HG03095 (cell line): ENCODE results near the gene HEBP2.
"Not testable (repeated sequence)": the region's sequence is repeated elsewhere in the genome, so short reads cannot be mapped to it uniquely, and the experiment has no call there.

Experiments
- ATAC-seq: cut with Tn5 transposase; IDR thresholded peaks from one replicate; pipeline ENCODE4 v1.9.1; 2021; ENCODE audit warnings: moderate library complexity; ENCODE audit not compliant: unreplicated experiment

The HEBP2 gene

GRCh38 chr6:138403801-138404665, at the start of gene HEBP2:
Gene HEBP2 (plus strand): TSS chr6:138404223. CDS start chr6:138404496, 273 bp downstream.
- ATAC-seq, result peak; percentile 94

- ATAC-seq, result no peak
These were observed 46.1 kb upstream of the HEBP2 start for GRCh38 chr6:138357928-138358327.

- ATAC-seq, result not testable (repeated sequence)
These were observed 35.3 kb upstream of the HEBP2 start for GRCh38 chr6:138368684-138369083.

DNA sequence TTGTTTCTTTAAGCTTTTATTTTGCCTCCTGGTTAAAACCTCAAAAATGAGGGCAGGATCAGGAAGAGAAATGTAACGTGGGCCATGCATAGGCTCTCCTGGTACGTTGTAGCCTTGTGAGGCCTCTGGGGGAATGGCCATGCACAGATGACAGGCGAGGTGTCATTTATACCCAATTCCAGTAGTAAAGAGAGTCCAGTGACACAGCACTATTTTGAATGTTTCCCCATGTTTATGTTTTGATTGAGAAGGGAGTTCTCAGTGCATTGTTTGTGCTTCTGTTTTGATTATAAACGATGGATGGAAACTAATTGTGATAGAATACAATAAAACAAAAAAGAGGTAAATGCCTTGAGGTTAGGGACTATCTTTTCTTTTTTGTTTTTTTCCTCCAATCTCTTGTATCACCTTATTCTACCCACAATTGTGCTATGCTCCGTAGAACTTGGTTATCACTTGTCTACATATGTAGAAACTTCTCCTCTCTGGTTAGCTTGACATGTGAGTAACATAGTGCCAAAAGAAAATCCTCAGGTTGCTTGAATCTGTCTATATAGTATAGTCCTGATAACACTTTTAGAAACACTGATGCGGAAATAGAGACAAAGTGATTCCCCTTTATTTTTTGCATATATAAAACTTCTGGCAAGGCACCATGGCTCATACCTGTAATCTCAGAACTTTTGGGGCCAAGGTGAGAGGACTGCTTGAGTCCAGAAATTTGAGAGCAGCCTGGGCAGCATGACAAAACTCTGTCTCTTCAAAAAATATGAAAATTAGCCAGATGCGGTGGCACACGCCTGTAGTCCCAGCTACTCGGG, 33.2 kb upstream of the HEBP2 start:
- no peak for ATAC-seq

DNA sequence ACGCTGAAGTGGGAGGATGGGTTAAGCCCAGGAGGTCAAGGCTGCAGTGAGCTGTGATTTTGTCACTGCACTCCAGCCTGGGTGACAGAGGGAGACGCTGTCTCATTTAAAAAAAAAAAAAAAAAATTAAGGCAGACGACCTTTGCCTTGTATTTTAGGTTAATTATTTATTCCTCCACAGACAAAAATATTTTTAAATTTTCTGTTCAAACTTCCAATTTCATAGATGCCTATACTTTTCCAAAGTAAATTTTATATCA, 32.6 kb upstream of the HEBP2 start:
- ATAC-seq, result no peak

DNA sequence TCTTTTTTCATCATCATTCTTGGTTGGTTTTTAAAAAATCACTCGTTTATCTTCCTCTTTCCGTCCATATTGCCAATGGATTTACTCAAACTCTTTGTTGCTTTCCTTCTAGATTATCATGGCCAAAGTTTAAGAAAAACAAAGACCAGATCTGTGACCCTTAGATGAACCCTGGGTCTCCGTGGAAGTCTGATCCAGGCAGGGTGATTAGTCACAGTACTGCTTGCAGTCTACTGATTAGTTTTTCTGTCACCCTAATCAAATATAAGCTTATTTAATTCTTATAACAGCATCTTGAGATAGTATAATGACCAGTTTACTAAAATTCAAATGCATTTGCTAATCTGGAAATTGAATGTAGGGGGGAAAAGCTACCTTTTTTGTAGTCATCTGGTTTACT, 32.3 kb upstream of the HEBP2 start:
- no peak for ATAC-seq

DNA sequence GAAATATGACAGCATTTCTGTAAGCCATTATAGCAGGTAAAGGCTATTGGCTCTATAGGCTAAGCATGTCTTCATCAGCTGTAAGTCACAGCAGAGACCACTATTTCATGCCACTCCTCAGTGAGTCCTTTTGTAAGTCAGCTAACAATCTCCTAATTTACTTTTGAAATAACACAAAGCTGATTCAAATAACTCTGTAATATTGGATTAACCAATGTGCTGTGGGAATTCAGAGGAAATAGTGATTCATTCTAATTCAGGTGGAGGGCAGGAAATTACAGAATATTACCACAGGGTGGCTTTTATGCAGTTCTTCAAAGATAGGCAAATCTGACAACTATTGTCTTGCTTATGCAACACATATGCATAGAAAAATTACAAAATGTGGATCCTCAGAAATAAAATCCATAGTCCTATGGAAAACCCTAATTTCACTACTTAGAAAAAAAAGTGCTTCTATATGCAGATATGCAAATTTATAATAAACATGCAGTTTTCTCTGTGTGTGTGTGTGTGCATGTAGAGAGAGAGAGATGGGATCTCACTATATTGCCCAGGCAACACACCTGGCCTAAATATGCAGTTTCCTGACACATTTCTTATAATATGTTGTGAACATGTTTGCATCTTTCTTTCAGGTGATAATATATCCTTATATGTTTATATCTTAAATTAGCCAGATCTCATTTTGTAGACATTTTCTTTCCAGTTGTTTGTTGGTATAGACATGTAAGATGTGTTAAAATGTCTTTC, 31.1 kb upstream of the HEBP2 start:
- ATAC-seq, result no peak

DNA sequence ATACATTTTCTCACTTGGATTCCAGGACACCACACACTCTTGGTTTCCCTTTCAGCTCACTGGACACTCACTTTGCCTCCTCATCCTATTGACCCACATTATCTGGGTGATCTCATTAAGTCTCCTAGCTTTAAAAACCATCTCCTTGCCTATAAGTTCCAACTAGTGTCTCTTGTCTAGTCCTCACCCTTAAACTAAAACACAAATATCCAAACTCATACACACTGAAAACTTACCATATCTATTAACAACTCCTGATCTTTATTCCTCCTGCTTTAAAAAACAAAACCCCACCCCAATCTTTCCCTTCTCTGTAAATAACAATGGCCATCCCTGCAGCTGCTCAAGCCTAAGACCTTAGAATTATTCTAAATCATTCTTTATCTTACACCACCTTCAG, 29.8 kb upstream of the HEBP2 start:
- no peak for ATAC-seq

DNA sequence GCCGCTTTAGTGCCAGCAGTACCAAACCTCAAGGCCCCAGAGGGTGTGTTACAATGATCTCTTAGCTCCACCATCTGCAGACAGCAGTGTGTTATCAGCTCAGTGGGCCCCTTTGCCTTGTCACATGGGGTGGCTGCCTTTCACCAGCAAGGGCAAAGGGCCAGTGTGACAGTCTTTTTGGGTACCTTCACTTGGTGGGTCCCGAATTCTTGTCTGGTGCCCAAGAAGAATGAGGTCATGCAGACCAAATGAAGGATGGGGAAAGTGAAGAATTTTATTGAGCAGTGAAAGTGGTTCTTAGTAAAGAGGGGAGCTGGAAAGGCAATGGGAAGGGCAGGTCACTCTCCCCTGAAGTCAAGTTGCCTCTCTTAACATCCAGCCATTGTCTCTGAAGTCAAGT, 29.2 kb upstream of the HEBP2 start:
- no peak for ATAC-seq

DNA sequence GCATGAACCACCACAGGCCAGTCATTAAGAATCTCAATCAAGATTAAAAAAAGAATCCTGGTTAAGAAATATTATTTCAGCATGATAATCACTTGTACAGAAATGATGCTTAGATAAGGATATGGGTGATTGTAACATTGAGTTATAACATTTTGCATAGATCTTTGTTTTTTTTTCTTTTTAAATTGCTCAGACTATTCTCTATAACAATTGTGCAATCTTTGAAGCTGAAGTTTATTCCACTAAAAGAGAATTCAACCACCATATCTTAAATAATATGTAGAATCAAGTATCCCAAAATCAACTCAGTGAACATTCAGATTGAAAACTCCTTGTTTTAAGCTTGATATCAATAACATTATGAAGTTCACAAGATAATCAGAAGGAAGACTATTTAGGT, 27.0 kb upstream of the HEBP2 start:
- ATAC-seq, result no peak

DNA sequence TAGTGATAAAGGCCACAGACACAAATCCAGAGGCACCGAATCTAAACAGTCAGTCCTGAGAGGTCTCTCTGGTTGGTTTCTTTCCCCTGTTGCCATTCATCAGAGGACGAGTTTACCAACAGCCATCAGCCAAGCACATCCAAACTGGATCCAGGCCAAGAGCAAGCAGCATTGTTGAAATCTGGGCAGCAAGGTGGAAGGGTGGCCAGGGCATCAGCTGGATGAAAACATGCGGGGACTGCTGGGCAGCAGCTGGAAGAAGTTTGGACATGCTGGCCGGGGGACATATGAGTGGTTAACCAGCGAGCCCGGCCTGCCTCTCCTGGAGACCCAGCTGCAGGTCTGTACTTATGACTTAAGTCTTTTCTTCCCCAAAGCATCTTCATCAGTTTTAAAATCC, 26.2 kb upstream of the HEBP2 start, which contains the start of gene SMIM28:
SMIM28 (plus strand) TSS at position 62 of the 400 bp plus-strand sequence; CDS start at position 230, 168 bp downstream.
- no peak for ATAC-seq

DNA sequence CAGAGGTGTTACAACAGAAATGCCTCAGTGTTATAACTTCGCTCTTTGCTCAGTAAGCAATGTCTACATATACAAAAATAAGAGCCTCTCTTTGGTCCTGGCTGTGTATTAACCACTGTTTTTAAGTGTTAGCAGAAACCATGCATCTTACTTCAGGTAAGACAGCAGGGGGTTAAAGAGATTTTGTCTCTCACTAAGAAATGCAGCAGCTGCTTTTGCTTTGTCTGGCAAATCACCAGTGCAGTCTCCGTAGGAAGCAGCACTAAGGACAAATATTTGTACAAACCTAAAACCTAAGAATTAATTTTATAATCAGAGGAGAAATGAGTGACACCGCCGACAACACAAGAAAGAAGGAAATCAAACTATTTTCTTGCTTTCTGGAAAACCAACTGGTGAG, 25.6 kb upstream of the HEBP2 start:
- ATAC-seq, result no peak

DNA sequence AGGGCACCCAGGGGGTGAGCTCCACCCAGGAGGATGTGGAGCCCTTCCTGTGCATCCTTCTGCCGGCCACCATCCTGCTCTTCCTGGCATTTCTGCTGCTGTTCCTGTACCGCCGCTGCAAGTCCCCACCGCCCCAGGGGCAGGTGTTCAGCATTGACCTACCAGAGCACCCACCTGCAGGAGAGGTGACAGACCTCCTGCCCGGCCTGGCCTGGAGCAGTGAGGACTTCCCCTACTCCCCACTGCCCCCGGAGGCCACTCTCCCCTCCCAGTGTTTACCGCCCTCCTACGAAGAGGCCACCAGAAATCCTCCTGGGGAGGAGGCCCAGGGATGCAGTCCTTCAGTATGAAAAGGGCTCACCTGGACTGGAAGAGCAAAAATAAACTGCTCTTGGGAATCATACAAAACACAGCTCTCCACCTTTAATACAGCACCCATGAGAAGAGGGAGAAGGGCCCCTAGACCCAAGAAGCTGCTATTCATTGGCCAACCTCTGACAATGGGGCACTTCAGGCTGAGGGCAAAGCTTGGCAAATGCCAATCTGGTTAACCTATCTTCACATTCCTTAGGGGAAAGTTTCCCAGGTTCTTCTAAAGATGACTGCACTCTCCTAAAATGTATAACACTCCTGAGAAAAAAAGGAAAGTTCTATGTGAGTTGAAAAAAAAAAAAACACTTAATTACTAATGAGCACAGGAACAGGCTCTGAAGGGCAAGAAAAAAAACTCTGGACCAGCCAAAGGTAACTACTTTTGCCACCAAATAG, 21.3 kb upstream of the HEBP2 start:
- ATAC-seq, result no peak

DNA sequence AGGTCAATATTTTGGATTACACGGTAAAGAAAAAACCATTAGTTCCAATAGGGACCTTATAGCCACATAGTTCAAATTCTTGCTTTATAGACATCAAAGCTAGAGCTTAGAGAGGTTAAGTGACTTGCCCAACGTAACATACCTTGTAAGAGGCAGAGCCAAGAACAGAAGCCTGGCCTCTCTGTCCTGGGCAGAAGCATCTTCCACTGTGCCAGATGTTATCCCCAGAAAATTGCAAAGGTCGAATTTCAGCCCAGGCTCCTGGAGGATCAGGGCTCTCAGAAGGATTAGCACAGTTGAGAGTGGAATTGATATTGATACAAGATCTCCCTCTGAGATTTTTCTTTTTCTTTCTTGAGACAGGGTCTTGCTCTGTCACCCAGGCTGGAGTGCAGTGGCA, 20.2 kb upstream of the HEBP2 start:
- no peak for ATAC-seq

DNA sequence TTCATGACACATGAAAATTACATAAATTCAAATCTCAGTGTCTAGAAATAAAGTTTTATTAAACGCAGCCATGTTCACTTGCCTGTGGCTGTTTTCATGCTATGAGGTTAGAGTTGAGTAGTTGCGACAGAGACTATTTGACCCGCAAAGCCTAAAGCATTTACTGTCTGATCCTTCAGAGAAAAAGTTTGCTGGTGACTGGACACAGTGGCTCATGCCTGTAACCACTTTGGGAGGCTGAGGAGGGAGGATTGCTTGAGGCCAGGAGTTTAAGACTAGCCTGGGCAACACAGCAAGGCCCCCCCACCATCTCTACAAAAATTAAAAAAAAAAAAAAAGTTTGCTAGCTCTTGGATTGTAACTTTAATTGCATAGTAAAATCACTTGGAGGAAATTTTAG, 17.1 kb upstream of the HEBP2 start:
- no peak for ATAC-seq

- no peak for ATAC-seq
These were observed 16.2 kb upstream of the HEBP2 start for GRCh38 chr6:138387577-138388368.

GRCh38 chr6:138389551-138389950, 14.5 kb upstream of the HEBP2 start:
- ATAC-seq, result no peak

- ATAC-seq, result no peak
These were observed 9.9 kb upstream of the HEBP2 start for GRCh38 chr6:138393871-138394783.

- ATAC-seq, result no peak
These were observed 7.3 kb upstream of the HEBP2 start for GRCh38 chr6:138396709-138397108.
